ENCODE measurements around the gene CHMP6. TPM values are rescaled to one million over a fixed set of nuclear protein-coding genes. Genes with fewer than 3 reads are reported as not detected.

The CHMP6 gene
- total RNA-seq, 1 donor from 2014 or later = 31.1 TPM

GRCh38 chr17:81030741-81031565, 39.3 kb downstream of the CHMP6 start:
- no peaks in the 10 kb centered on the region for H3K9me3 Mint-ChIP-seq (ENCODE audit: unreplicated experiment)
- peaks cover 12% of the 10 kb centered on the region for H3K27me3 Mint-ChIP-seq (ENCODE audit: unreplicated experiment)
- no peak for TF ChIP-seq CTCF (IDR thresholded peaks at IDR 0.05)
- DNase-seq (ENCODE audit: extremely low spot score, unreplicated experiment) = no peak
- peaks cover 18% of the 10 kb centered on the region for H3K4me1 Mint-ChIP-seq (ENCODE audit: unreplicated experiment)
- no peak overlapping the region for H3K27ac Mint-ChIP-seq (ENCODE audit: unreplicated experiment)
- no peak overlapping the region for H3K4me3 Mint-ChIP-seq (ENCODE audit: unreplicated experiment)
- no peaks in the 10 kb centered on the region for H3K36me3 Mint-ChIP-seq (ENCODE audit: unreplicated experiment)

GRCh38 chr17:81031566-81032550, 40.2 kb downstream of the CHMP6 start:
- Mint-ChIP-seq H3K4me1 (ENCODE audit: unreplicated experiment) (peaks cover 26% of the 10 kb centered on the region), H3K27ac (ENCODE audit: unreplicated experiment) (no peak overlapping the region), H3K4me3 (ENCODE audit: unreplicated experiment) (no peak overlapping the region), H3K27me3 (ENCODE audit: unreplicated experiment) (peaks cover 4% of the 10 kb centered on the region), H3K36me3 (ENCODE audit: unreplicated experiment) (no peaks in the 10 kb centered on the region), H3K9me3 (ENCODE audit: unreplicated experiment) (no peaks in the 10 kb centered on the region)
- DNase-seq (ENCODE audit: extremely low spot score, unreplicated experiment) = no peak
- no peak for TF ChIP-seq CTCF (IDR thresholded peaks at IDR 0.05)

GRCh38 chr17:81032641-81033480, 41.2 kb downstream of the CHMP6 start:
- Mint-ChIP-seq H3K27ac (ENCODE audit: unreplicated experiment) (no peak overlapping the region), H3K27me3 (ENCODE audit: unreplicated experiment) (no peaks in the 10 kb centered on the region), H3K36me3 (ENCODE audit: unreplicated experiment) (no peaks in the 10 kb centered on the region), H3K4me1 (ENCODE audit: unreplicated experiment) (peaks cover 35% of the 10 kb centered on the region), H3K4me3 (ENCODE audit: unreplicated experiment) (peak overlapping the region; percentile 78), H3K9me3 (ENCODE audit: unreplicated experiment) (no peaks in the 10 kb centered on the region)
- no peak for DNase-seq (ENCODE audit: extremely low spot score, unreplicated experiment)
- TF ChIP-seq CTCF (IDR thresholded peaks at IDR 0.05) = no peak

- Mint-ChIP-seq H3K4me1 (ENCODE audit: unreplicated experiment) (peaks cover 41% of the 10 kb centered on the region), H3K4me3 (ENCODE audit: unreplicated experiment) (peak overlapping the region; percentile 78), H3K9me3 (ENCODE audit: unreplicated experiment) (no peaks in the 10 kb centered on the region), H3K27ac (ENCODE audit: unreplicated experiment) (no peak overlapping the region), H3K36me3 (ENCODE audit: unreplicated experiment) (peaks cover 2% of the 10 kb centered on the region), H3K27me3 (ENCODE audit: unreplicated experiment) (no peaks in the 10 kb centered on the region)
- no peak for TF ChIP-seq CTCF (IDR thresholded peaks at IDR 0.05)
- DNase-seq (ENCODE audit: extremely low spot score, unreplicated experiment) = no peak
Observed at GRCh38 chr17:81033535-81034167, 42.0 kb downstream of the CHMP6 start.
